SK-N-SH (cell line): ENCODE data around the gene TSGA10IP. TPM values are rescaled to one million over a fixed set of nuclear protein-coding genes. Genes with fewer than 3 reads are reported as not detected.

Experiments
- CTCF ChIA-PET: fragments of 300-600, 350-600 bp; formaldehyde crosslinking; extraction: SDS; loops from one replicate; lab custom pipeline; 2021; lab: Yijun Ruan, JAX
- POLR2A ChIA-PET: fragments of 350-600 bp; sonication (Branson Sonifier 250); formaldehyde crosslinking; extraction: SDS; loops from one replicate; lab custom pipeline; 2020; ENCODE audit warnings: antibody characterized with exemption, inconsistent platforms; lab: Yijun Ruan, JAX
- DNase-seq: peaks from one replicate; pipeline ENCODE4 v3.0.0; 2012
- H2AFZ ChIP-seq: fragments of 200-600 bp; sonication (generic); 2 replicates; pipeline ENCODE4 v1.8.1; 2016; ENCODE audit warnings: antibody characterized with exemption, mild to moderate bottlenecking, low read depth
- H3F3A ChIP-seq: fragments of 200-600 bp; sonication (generic); replicated peaks from 2 replicates; pipeline ENCODE3; 2016; ENCODE audit warnings: antibody characterized with exemption, mild to moderate bottlenecking; ENCODE audit not compliant: insufficient read depth
- H3K27ac ChIP-seq, 2 experiments: fragments of 200-500 bp in 1 of 2; fragments of 200-600 bp in 1 of 2; sonication (Bioruptor generic) in 1 of 2; sonication (generic), shearing (Covaris generic) in 1 of 2; 2 replicates each; pipeline versions ENCODE4 v1.5.1 to v1.6.1; 2014 to 2016; ENCODE audit warnings: low read depth in 2 of 2, inconsistent platforms in 1 of 2, low read length in 1 of 2, mild to moderate bottlenecking in 1 of 2, mixed read lengths in 1 of 2
- H3K27me3 ChIP-seq: fragments of 200-600 bp; sonication (generic), shearing (Covaris generic); 2 replicates; pipeline ENCODE4 v1.6.1; 2016; ENCODE audit warnings: mixed run types; ENCODE audit not compliant: insufficient read depth
- H3K36me3 ChIP-seq, 2 experiments: fragments of 200-500 bp in 1 of 2; fragments of 200-600 bp in 1 of 2; sonication (Bioruptor generic) in 1 of 2; sonication (generic) in 1 of 2; replicated peaks in 1 of 2; 2 replicates each; pipeline versions ENCODE3 to v1.5.1; 2014 to 2016; ENCODE audit warnings: low read length in 1 of 2, mild to moderate bottlenecking in 1 of 2; ENCODE audit not compliant: insufficient read depth in 2 of 2, control insufficient read depth in 1 of 2
- H3K4me1 ChIP-seq, 2 experiments: fragments of 200-500 bp in 1 of 2; fragments of 200-600 bp in 1 of 2; sonication (Bioruptor generic) in 1 of 2; sonication (generic), shearing (Covaris generic) in 1 of 2; 2 replicates each; pipeline versions ENCODE4 v1.5.1 to v1.6.1; 2014 to 2016; ENCODE audit warnings: low read depth in 1 of 2, low read length in 1 of 2, mixed run types in 1 of 2; ENCODE audit not compliant: insufficient read depth in 2 of 2, control insufficient read depth in 1 of 2
- H3K4me2 ChIP-seq: fragments of 200-600 bp; sonication (generic), shearing (Covaris generic); 2 replicates; pipeline ENCODE4 v1.6.1; 2017; ENCODE audit warnings: mixed run types
- H3K4me3 ChIP-seq, 2 experiments: fragments of 200-500 bp in 1 of 2; fragments of 200-600 bp in 1 of 2; sonication (Bioruptor generic) in 1 of 2; sonication (generic), shearing (Covaris generic) in 1 of 2; 2 replicates each; pipeline versions ENCODE4 v1.5.1 to v1.8.1; 2014 to 2016; ENCODE audit warnings: low read depth in 2 of 2, inconsistent platforms in 1 of 2, low read length in 1 of 2, mild to moderate bottlenecking in 1 of 2, mixed read lengths in 1 of 2, moderate library complexity in 1 of 2
- H3K79me2 ChIP-seq: fragments of 200-600 bp; sonication (generic); 2 replicates; pipeline ENCODE4 v1.8.1; 2017; ENCODE audit warnings: mild to moderate bottlenecking; ENCODE audit not compliant: insufficient read depth
- H3K9ac ChIP-seq: fragments of 200-600 bp; sonication (generic); 2 replicates; pipeline ENCODE4 v1.6.1; 2017; ENCODE audit warnings: mixed run types
- H3K9me2 ChIP-seq: fragments of 200-600 bp; sonication (generic); 2 replicates; pipeline ENCODE4 v1.6.1; 2017; ENCODE audit warnings: mixed run types
- H3K9me3 ChIP-seq: fragments of 200-600 bp; sonication (generic); 2 replicates; pipeline ENCODE4 v1.6.1; 2017; ENCODE audit warnings: mixed run types, mild to moderate bottlenecking, moderate library complexity
- H4K20me1 ChIP-seq: fragments of 200-600 bp; sonication (generic); 2 replicates; pipeline ENCODE4 v1.6.1; 2017; ENCODE audit warnings: mild to moderate bottlenecking, mixed run types; ENCODE audit not compliant: insufficient read depth
- CTCF ChIP-seq: fragments of 200-600 bp; sonication (generic); IDR thresholded peaks from 2 replicates; pipeline ENCODE4 v1.6.1; 2017; ENCODE audit warnings: antibody characterized with exemption, mild to moderate bottlenecking, moderate library complexity
- EZH2phosphoT487 ChIP-seq: fragments of 200-600 bp; sonication (generic); IDR thresholded peaks from 2 replicates; pipeline ENCODE4 v1.6.1; 2017; ENCODE audit warnings: low read depth, mixed run types, mild to moderate bottlenecking, antibody characterized with exemption, moderate library complexity, borderline replicate concordance
- FOXM1 ChIP-seq: IDR thresholded peaks from 2 replicates; pipeline ENCODE4 v1.4.0; 2012; ENCODE audit warnings: low read depth, mild to moderate bottlenecking
- GABPA ChIP-seq: IDR thresholded peaks from 2 replicates; pipeline ENCODE4 v1.4.0; 2012; ENCODE audit warnings: low read depth, mild to moderate bottlenecking
- IRF3 ChIP-seq: fragments of 150-350 bp; IDR thresholded peaks from 2 replicates; pipeline ENCODE4 v1.6.1; 2016; ENCODE audit warnings: mild to moderate bottlenecking, low read depth, low read length
- JUND ChIP-seq: IDR thresholded peaks from 2 replicates; pipeline ENCODE4 v1.4.0; 2012
- RCOR1 ChIP-seq: fragments of 150-350 bp; IDR thresholded peaks from 2 replicates; pipeline ENCODE4 v1.6.1; 2017; ENCODE audit warnings: antibody characterized with exemption, low read length
- RFX5 ChIP-seq: IDR thresholded peaks from 2 replicates; pipeline ENCODE4 v1.6.1; 2012; ENCODE audit warnings: mild to moderate bottlenecking, improper control_type of control experiment, low read length
- RXRA ChIP-seq: IDR thresholded peaks from 2 replicates; pipeline ENCODE4 v1.4.0; 2012; ENCODE audit warnings: low read depth, mild to moderate bottlenecking, borderline replicate concordance
- SMC3 ChIP-seq: IDR thresholded peaks from 2 replicates; pipeline ENCODE4 v1.6.1; 2012; ENCODE audit warnings: low read depth, low read length, improper control_type of control experiment
- TAF1 ChIP-seq: IDR thresholded peaks from 2 replicates; pipeline ENCODE4 v1.6.1; 2012; ENCODE audit warnings: low read depth, mild to moderate bottlenecking, low read length, moderate library complexity, borderline replicate concordance
- TEAD4 ChIP-seq: IDR thresholded peaks from 2 replicates; pipeline ENCODE4 v1.4.0; 2012; ENCODE audit warnings: mild to moderate bottlenecking, borderline replicate concordance; ENCODE audit not compliant: insufficient read depth
- ZBTB33 ChIP-seq: IDR thresholded peaks from 2 replicates; pipeline ENCODE4 v1.4.0; 2012; ENCODE audit warnings: low read depth, borderline replicate concordance
- WGBS: methylation state at CpG from one replicate; pipeline ENCODE4 v1.1.6; 2017; ENCODE audit warnings: low lambda C conversion rate; 5-methylcytosine and 5-hydroxymethylcytosine counted together
- polyA plus RNA-seq, 3 experiments: library from polyadenylated mRNA; depleted of rRNA; stranded (reverse); fragments of >200 nt; gene quantifications; 2 replicates each; pipeline ENCODE4 v1.2.3, GENCODE V29; 2012
- TF ChIP-seq, protein P1 (sequence below): IDR thresholded peaks from 2 replicates; pipeline ENCODE4 v1.6.1; 2012; ENCODE audit warnings: mild to moderate bottlenecking, low read depth, low read length, moderate library complexity
- TF ChIP-seq, protein P2 (sequence below): IDR thresholded peaks from 2 replicates; pipeline ENCODE4 v1.4.0; 2012; ENCODE audit warnings: low read depth, borderline replicate concordance

TSGA10IP gene
- polyA plus RNA-seq, 1 of the 3 experiments (the other 2 are of a cell fraction), result not detected

- TF ChIP-seq, protein P1, sequence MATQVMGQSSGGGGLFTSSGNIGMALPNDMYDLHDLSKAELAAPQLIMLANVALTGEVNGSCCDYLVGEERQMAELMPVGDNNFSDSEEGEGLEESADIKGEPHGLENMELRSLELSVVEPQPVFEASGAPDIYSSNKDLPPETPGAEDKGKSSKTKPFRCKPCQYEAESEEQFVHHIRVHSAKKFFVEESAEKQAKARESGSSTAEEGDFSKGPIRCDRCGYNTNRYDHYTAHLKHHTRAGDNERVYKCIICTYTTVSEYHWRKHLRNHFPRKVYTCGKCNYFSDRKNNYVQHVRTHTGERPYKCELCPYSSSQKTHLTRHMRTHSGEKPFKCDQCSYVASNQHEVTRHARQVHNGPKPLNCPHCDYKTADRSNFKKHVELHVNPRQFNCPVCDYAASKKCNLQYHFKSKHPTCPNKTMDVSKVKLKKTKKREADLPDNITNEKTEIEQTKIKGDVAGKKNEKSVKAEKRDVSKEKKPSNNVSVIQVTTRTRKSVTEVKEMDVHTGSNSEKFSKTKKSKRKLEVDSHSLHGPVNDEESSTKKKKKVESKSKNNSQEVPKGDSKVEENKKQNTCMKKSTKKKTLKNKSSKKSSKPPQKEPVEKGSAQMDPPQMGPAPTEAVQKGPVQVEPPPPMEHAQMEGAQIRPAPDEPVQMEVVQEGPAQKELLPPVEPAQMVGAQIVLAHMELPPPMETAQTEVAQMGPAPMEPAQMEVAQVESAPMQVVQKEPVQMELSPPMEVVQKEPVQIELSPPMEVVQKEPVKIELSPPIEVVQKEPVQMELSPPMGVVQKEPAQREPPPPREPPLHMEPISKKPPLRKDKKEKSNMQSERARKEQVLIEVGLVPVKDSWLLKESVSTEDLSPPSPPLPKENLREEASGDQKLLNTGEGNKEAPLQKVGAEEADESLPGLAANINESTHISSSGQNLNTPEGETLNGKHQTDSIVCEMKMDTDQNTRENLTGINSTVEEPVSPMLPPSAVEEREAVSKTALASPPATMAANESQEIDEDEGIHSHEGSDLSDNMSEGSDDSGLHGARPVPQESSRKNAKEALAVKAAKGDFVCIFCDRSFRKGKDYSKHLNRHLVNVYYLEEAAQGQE, result no peak
- no peak for TF ChIP-seq ZBTB33
Observed at GRCh38 chr11:65962141-65962564, 16.9 kb downstream of the TSGA10IP start (continued).

DNA sequence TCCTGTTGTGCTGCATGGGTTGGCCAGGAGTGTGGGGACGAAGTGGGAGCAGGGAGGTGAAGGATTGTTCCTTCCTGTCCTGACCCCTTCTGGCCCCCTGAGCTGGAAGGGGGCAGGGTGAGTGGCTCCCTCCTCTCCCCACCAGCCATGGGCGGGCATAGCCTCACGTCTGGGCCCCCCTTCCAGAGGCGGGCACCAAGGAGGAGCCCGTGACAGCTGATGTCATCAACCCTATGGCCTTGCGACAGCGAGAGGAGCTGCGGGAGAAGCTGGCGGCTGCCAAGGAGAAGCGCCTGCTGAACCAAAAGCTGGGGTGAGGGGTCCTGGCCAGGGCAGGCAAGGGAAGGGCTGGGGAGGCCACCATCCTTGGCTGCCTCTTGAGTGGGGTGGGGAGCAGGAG is 19.6 kb downstream of the TSGA10IP start:
- Histone ChIP-seq H3K9me2 (no peaks in the 10 kb centered on the region), H3K36me3 (peaks cover 36 to 49% of the 10 kb centered on the region in 2 experiments), H3K4me1 (peaks cover 8 to 14% of the 10 kb centered on the region in 2 experiments; a peak in 3 of 4 replicates)
- no peak for DNase-seq
- no peak for TF ChIP-seq RCOR1
- TF ChIP-seq, protein P2, sequence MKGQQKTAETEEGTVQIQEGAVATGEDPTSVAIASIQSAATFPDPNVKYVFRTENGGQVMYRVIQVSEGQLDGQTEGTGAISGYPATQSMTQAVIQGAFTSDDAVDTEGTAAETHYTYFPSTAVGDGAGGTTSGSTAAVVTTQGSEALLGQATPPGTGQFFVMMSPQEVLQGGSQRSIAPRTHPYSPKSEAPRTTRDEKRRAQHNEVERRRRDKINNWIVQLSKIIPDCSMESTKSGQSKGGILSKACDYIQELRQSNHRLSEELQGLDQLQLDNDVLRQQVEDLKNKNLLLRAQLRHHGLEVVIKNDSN, result no peak
- no peak for TF ChIP-seq EZH2phosphoT487
- TF ChIP-seq RXRA, result no peak
- TF ChIP-seq, protein P1, result no peak
- TF ChIP-seq TEAD4, result no peak
- TF ChIP-seq IRF3, result no peak
- TF ChIP-seq TAF1, result no peak
- TF ChIP-seq JUND, result no peak
- no peak for TF ChIP-seq RFX5
- no peak for TF ChIP-seq SMC3
- TF ChIP-seq CTCF, result no peak
- TF ChIP-seq GABPA, result no peak
- no peak for TF ChIP-seq FOXM1
- TF ChIP-seq, all 33 proteins: peak for 0
- H3K79me2 ChIP-seq, result peaks cover 57% of the 10 kb centered on the region
- ChIA-PET CTCF (interaction anchor here (1.0 to 2.0 kb wide), 4 partner anchors 25 to 253 kb away, joined by 3 to 5 read pairs (median 3); partner anchors contain the start of genes FIBP and KAT5), POLR2A (interaction anchor here (0.5 kb wide), 1 partner anchor 78 kb away, joined by 3 read pairs; no protein-coding TSS in a partner anchor)
- H3K9ac ChIP-seq, result no peak overlapping the region
- no peak overlapping the region for H3K27ac ChIP-seq
- no peak overlapping the region for H2AFZ ChIP-seq
- no peak overlapping the region for H3K4me2 ChIP-seq
- peaks cover 4% of the 10 kb centered on the region for H3F3A ChIP-seq
- H3K4me3 ChIP-seq, result no peak overlapping the region
- peaks cover 9% of the 10 kb centered on the region; the same call in 1 of the 2 replicates for H4K20me1 ChIP-seq
- 100% methylated on average over 4 of the region's 10 CpGs for WGBS
- H3K27me3 ChIP-seq, result no peaks in the 10 kb centered on the region
- no peaks in the 10 kb centered on the region for H3K9me3 ChIP-seq
